Measurements from ENCODE around the gene STK32B.

STK32B gene

DNA sequence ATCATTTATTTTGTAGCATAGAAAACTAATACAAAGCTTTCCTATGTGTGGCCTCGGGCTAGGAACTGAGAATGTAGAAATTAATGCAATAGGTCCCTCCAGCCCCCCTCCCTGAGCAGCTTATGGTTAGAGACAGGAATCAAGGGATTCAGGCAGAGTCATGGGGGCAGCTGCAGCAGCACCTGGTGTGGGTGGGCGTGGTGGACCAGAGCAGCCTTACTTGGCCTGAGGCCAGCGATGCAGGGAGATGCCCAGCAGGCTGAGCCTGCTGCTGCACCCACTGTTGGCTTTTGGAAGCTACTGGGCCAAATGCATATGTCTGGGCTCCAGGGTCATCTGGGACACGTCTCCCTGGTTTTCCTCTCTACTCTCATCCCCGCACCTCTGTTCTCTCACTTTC lies 74.0 kb downstream of the STK32B start:
- DNase-seq (ENCODE audit: low read depth) = no peak

DNA sequence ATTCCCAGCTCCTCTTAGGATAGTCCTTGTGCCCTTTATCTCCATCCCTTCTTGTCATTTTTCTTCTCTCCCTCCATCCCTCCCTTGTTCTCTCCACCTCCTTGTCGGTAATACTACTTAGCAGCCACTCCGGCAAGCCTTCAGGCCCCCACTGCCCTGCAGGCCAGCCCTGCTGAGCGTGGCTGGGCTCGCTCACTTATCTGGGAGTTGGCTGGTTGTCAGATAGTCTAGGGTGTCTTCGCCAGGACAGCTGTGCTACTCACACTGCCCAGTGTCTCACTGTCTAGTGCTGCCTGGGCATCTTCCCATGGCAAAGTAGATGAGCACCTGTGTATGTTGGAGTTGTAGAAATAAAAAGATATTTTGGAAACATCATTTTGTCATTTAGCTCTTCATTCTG lies 75.0 kb downstream of the STK32B start:
- DNase-seq (ENCODE audit: low read depth) = no peak

DNA sequence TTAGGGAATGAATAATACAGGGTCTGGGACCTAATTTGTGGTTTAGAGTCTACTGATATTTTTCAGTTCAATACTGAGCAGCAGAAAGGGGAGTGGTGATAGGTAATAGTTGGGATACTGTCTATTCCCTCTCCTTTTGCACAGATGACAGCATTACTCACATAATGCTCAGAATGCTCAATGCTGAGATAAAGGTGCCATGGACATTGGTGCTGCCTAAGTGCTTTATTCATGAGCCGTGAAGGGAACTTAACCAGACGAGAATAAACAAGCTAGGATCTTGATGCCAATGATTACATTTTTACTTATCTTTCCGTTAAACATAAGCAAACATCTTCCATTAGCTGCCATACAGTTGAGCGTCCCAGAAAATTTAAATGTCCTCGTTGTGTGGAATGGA lies 75.6 kb downstream of the STK32B start:
- DNase-seq (ENCODE audit: low read depth) = no peak

DNA sequence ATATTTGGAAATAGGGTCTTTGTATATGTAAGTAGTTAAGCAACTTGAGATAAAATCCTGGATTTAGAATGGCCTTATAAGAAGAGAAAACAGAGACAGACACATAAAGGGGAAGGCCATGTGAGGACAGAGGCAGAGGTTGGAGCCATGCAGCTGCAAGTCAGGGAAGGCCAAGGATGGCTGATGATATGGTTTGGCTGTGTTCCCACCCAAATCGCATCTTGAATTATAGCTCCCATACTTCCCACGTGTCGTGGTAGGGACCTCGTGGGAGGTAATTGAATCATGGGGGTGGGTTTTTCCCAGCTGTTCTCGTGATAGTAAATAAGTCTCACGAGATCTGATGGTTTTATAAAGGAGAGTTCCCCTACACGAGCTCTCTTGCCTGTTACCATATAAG lies 76.3 kb downstream of the STK32B start:
- DNase-seq (ENCODE audit: low read depth) = no peak

DNA sequence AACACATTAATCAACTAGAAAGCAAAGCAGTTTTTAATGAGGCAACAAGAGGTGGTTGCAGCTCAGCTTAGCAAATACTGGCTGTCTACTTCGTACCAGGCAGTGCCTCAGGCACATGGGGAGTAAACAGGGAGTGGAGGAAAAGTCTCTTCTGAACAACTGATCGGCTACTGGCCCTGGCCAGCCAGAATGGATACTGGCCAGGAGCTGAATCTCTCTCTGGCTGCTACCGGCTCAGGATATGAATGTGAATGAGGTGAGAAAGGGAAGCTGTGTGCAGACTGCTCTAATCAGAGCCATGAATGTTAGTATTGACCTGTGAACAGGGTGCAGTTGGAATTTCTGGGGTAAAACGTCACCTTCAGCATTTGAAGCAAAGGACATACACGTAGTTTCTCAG lies 77.3 kb downstream of the STK32B start:
- DNase-seq (ENCODE audit: low read depth) = no peak

DNA sequence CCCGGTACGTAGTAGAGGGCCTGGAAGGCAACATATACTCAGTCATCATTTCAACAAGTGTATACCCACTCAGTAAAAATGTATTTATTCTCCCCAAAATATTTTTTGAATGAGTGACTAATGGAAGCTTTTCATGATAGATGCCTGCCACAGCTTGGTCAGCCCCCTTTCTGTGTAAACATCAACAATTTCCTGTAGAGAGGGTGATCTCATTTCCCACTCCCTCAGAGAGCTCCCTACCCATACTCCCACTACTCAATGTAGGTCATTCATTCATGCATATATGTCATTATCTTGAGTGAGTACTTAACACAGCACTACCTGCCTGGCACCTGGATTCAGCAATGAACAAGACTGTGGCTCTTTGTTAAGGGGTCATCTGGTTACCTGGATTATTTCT lies 81.9 kb downstream of the STK32B start:
- no peak for DNase-seq (ENCODE audit: low read depth)

DNA sequence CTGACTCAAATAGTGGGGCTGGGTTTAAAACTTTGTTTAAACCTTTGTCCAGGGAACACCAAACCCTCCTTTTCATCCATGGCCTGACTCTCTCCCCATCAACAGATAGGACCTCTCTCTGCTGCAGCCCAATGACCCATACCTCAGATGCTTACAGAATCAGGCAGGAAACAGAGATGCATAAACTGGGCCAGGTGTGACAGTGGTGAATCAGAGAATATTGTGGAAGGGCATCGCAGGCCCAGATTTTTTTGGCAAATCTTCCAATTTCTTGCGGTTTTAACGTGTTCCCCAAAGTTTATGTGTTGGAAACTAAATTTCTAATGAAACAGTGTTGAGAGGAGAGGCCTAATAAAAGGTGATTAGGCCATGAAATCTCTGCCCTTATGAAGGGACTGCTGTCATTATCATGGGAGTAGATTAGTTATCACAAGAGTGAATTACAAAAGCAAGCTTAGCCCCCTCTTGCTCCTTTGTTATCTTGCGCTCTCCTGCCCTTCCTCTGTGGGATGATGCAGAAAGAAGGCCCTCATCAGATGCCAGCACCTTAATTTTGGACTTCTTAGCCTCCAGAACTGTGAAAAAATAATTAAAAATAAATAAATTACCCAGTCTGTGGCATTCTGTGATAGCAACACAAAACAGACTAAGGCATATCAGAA lies 82.8 kb downstream of the STK32B start:
- DNase-seq (ENCODE audit: low read depth) = no peak

DNA sequence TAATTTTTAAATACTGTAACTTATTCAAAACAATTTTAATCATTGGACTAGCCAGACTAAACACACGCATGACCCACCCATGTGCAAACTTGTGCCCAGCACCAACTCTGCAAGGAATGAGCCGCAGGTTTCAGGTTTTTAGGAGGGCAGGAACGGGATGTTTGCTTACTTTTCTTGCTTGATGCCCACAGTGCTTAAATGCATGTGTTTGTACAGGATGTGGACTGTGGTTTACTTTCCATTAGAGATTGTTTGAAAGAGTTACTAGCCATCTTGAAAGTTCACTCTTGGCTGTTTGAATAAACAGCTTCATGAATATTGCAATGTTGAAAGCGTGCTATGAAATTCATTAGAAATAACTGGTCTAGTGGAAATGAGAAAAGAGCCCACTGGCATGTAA lies 83.3 kb downstream of the STK32B start:
- no peak for DNase-seq (ENCODE audit: low read depth)

DNA sequence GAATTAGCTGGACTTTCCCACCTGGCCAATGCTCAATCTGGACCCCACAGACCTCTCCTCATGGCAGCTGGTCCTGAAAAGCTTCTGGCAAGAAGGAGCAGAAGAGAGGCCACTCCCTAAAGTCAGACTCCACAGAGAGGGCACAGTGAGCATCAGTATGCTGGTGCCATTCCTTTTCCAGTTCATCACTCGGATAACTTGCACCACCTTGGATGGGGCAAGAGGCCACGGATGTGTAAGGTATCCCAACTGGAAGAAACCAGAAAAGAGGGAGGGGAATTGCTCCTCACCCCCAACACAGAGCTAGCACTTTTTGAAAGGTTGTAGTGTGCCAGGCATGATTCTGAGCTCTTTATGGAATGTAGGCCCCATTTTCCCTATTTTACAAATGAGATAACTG lies 85.9 kb downstream of the STK32B start:
- DNase-seq (ENCODE audit: low read depth) = no peak

DNA sequence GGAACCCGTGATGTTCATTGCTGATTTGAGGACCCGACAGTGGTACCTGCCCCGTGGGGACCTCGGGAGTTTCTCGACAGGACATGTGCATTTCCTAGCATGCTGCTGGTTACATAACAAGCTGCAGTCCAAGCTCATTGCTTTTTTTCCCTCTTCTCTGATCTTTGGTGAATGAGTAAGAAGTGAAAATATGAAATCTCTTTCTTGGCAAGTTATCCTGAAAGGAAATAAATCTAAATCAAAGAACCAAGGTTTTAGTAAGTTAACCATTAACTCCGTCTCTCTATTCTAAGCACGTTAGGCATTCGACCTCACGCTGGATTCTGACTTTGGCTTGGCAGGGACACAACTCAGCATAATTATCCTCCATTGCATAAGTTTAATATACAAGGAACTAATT lies 86.6 kb downstream of the STK32B start:
- DNase-seq (ENCODE audit: low read depth) = no peak

DNA sequence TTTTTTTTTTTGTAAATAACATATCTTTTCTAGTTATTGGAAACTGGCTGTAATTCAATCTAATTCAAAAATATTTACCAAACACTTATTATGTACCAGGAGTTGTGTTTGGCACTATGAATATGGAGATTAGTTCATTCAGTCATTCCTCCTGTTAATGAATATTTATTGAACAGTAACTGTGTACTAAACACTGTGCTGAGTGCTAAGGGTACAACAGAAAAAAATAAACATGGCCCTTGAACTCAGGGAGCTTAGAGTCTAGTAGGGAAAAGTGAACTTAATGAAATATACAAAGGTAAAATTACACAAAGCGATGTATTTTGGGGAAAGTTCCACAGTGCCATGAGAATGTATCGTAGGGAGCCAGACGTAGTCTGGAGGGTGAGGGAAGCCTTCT lies 87.1 kb downstream of the STK32B start:
- DNase-seq (ENCODE audit: low read depth) = no peak

DNA sequence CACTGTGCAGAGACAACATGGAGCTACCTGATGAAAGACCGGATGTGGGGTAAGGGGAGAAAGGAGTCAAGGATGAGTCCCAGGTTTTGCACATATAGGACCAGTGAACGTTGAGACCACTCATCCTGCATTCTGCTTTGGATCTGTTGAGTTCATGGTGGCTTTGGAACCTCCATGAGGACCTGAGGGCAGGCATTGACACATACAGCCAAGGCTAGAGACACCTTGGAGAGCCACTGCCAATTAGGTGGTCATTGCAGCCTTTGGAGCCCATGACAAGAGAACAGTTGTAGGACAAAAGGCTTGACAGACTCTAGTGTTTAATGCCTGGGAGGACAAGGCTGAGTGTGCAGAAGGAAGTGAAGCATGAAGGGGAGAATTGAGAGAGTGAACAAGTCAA lies 87.9 kb downstream of the STK32B start:
- no peak for DNase-seq (ENCODE audit: low read depth)

DNA sequence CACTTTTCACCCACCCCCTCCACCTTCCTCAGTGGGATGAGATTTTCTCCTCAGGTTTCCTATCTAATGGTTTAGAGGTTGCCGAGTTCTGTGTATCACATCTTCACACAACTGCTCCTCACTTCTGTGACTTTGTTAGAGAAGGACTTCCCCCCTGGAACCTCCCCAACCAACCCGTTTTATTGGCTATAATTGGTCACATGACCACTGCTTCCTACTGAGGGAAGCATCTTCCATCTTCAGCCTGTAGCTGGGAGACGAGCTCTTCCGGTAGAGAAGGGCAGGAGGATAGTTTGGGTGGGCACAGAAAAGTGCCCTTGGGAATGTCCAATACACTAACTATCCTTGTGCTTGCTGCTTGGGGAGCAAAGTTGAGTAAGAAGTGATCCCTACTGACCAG lies 90.5 kb downstream of the STK32B start:
- no peak for DNase-seq (ENCODE audit: low read depth)

DNA sequence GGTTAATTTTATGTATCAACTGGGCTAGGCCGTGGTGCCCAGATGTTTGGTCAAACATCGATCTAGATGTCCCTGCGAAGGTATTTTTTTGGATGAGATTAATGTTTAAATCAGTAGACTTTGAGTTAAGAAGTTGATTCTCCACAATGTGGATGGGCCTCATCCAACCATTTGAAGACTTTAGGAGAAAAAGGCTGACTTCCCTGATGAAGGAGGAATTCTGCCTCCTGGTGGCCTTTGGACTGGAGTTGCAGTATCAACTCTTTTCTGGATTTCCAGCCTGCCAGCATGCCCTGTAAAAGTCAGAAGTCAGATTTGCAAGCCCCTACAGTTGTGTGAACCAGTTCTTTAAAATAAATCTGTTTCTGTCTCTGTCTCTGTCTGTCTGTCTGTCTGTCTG lies 91.4 kb downstream of the STK32B start:
- no peak for DNase-seq (ENCODE audit: low read depth)

DNA sequence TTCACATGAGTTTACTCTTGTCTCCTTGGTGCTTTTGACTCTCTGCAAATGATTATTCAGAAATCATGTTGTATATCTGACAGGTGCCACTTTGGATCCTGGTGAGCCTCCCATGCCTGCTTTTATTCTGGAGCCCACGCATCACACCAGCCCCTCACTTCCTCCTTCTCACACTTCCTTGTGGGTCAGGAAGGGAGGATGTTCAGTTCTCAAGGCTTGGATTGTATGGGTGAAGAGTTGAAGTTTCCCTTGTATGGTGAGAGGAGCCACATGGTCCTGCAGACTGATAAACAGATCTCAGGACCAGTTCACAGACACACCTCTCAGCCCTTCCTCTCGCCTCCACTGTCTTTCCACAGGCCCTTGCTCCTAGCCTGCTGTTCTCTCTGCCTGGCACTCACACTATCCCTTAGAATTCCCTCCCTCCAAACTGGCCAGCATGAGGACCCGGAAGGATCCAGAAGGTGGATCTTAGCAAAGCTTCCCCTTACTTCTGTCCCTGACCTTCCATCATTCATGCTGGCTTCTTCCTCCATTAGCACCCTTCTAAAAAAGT lies 92.1 kb downstream of the STK32B start:
- DNase-seq (ENCODE audit: low read depth) = no peak

DNA sequence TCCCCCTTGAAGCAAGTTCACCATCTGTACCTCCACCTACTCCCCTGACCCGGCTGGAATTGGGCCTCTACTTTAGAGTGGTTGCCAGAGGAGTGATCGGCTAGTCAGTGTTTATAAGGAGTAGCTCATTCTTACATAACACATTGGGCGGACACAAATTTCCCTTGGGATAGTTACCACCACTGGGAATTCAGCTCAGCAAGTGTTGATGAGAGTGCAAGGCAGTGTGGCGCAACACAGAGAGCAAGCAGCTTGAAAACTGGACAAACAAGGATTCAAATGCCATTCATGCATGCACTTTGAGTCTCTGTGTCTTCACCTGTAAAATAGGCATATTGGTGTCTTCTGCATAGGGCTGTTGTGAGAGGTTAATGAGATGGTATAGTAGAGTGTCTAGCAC lies 92.7 kb downstream of the STK32B start:
- no peak for DNase-seq (ENCODE audit: low read depth)

DNA sequence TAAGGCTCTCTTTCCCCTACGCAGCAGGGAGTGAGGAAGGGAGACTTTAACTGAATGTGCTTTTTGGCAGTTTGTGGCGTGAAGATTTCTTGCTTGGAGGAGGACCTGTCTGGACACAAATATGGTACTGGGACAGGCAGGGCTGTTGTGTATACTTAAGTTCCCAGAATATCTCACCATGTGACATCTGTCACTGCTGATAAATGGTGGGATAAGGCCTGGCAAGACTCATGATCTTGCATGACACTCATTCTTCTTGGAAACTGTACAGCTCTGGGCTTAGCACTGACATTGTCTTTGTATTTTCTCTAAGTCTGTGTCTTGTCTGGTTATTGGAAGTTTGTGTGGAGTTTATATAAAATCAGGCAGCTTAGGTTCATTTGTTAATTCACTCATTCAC lies 93.1 kb downstream of the STK32B start:
- no peak for DNase-seq (ENCODE audit: low read depth)

DNA sequence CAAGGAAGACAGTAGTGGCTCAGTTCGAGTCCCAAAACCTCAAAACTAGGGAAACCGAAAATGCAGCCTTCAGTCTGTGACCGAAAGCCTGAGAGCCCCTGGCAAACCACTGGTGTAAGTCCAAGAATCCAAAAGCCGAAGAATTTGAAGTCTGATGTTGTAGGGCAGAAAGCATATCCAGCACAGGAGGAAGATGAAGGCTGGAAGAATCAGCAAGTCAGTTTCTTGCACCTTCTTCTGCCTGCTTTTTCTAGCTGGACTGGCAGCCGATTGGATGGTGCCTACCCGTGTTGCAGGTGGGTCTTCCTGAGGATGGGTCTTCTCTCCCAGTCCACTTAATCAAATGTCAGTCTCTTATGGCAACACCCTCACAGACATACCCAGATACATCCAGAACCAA lies 95.0 kb downstream of the STK32B start:
- no peak for DNase-seq (ENCODE audit: low read depth)

DNA sequence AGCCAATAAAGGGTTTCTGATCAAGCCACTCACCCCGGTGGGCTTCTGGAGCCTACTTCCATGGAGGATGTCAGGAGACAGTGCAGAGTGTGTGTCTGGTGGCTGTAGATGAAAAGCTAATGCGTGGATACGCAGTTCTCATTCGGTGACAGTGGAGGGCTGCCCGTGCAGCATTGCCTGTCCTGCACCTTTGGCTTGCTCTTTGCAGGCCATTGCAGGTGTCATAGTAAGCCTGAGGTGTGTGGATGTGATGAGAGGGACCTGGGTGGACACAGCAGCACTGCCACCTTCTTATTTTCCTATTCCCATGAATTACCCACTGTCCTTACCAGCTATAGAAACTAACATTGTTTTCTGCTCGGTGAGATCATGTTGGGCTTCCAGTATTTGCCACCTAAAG lies 101.2 kb downstream of the STK32B start:
- no peak for DNase-seq (ENCODE audit: low read depth)

DNA sequence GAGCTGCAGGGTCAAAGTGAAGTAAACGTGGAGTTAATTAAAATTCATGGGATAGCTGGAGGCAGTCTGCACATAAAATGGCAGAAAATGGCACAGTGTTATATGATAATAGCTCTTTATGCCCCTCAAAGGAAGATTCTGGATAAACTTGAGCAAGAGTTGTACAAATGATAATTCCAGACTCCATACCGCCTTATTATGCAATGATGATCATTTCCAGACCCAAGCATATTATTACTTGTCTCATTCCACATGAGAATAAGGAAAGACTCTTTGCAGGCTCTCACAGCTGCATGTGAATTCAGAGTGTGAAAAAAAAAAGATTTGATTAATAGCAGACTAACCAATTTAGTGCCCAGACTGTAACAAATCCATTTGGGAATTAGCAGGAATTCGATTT lies 105.4 kb downstream of the STK32B start:
- DNase-seq (ENCODE audit: low read depth) = no peak

DNA sequence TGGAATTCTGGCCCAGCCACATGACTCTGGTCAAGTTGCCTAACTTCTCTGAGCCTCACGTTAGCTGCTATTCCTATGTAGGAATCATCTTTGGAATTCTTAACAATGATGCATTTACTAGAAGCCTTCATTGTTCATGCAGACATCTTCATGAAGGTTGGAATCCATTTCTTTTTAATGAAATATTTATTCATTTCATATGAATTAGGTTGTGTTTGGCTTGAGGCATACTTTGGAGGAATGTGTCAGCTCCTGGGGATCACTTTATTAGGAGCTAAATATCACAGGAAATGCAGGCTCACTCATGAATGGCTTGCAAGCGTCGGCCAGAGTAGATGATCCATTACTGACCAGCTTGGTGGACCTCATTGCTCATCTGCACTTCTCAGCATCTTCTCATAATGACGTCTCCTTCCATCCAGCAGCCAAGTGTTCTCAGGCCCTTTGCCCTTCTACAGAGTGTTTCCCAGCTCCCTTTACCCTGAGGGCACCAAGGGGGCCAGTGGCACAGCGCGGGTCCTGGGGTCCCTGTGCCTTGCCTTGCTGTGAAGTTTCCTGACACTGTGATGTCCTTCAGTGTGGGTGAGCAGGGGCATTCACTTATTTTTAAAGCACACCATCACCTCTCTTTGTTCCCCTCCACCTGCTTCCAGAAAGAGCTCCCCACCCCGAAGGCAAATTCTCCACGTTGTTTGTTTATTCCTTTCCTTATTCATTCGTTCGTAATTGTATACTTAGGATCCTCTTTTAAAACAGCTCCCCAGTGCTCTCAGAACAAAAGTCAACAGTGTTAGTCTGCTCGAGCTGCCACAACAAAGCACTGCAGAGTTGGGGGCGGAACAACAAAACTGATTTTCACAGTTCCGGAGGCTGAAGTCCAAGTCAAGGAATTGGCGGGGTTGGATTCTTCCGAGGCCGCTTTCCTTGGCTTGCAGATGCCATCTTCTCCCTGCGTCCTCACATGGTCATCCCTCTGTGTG lies 106.8 kb downstream of the STK32B start:
- DNase-seq (ENCODE audit: low read depth) = no peak

DNA sequence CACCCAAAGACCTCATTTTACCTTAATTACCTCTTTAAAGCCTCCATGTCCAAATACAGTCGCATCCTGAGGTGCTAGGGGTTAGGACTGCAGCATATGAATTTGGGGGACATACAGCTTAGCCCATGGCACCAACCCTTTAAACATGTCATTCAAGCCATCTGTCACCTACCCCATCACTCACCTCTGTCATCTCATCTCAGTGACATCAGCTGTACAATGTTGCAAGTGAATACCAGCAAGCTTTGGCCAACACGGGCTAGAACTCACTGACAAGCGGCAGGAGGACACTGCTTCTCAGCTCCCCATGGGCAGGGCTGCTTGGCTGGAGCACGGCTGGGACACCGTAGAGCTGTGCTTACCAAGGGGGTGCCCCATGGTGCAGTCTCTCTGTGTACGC lies 107.5 kb downstream of the STK32B start:
- DNase-seq (ENCODE audit: low read depth) = no peak

DNA sequence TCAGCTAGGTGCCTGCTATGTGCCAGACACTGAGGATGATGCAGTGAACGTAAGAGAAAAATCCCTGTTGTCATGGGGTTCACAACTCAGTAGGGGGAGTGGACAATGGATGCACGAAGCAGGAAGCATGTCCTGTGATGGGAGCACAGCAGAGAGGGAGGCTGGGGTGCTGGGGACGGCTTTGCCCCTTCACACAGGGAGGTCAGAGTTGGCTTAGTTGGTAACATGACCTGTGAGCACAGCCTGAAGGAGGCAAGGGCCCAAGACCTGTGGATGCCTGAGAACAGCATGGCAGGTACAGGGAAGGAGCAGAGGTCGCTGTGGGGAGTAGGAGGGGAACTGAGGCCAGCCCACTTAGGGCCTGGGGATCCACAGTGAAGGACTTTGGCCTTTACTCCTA lies 109.4 kb downstream of the STK32B start:
- DNase-seq (ENCODE audit: low read depth) = no peak
